Measurements from ENCODE around the gene EHD1. TPM values are rescaled to one million over a fixed set of nuclear protein-coding genes. Genes with fewer than 3 reads are reported as not detected.

The EHD1 gene
- total RNA-seq, 1 donor from 2014 or later = 133 TPM

DNA sequence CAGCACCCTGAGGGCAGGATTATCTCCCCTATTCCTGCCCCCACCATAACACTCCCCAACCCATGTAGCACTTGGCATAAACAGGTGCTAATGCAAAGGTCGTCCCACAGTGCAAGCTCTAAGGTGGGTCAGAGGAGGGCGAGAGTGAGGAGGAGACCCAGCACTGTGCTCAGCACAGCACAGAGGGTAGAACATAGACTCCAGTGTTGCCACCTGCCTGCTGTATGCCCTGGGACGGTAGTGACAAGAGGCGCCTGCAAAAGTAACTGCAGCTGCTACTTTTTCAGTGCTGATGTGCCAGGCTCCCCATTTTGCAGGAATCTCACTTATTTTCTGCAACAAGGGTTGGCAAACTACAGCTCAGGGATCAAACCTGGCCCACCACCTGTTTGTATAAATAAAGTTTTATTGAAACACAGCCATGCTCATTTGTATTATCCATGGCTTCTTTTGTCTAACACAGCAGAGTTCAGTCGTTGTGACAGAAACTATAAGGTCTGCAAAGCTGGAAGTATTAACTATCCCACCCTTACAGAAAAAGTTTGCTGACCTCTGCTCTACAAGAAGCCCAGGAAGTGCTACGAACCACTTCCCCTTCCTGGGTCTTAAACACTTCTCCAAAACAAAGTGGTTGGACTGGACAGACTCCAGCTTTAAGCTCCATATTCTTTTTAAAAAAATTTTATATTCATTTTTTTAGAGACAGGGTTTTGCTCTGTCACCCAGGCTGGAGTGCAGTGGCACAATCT lies 17.0 kb downstream of the EHD1 start:
- intact Hi-C loops (cut with micrococcal nuclease) = no loop called here

DNA sequence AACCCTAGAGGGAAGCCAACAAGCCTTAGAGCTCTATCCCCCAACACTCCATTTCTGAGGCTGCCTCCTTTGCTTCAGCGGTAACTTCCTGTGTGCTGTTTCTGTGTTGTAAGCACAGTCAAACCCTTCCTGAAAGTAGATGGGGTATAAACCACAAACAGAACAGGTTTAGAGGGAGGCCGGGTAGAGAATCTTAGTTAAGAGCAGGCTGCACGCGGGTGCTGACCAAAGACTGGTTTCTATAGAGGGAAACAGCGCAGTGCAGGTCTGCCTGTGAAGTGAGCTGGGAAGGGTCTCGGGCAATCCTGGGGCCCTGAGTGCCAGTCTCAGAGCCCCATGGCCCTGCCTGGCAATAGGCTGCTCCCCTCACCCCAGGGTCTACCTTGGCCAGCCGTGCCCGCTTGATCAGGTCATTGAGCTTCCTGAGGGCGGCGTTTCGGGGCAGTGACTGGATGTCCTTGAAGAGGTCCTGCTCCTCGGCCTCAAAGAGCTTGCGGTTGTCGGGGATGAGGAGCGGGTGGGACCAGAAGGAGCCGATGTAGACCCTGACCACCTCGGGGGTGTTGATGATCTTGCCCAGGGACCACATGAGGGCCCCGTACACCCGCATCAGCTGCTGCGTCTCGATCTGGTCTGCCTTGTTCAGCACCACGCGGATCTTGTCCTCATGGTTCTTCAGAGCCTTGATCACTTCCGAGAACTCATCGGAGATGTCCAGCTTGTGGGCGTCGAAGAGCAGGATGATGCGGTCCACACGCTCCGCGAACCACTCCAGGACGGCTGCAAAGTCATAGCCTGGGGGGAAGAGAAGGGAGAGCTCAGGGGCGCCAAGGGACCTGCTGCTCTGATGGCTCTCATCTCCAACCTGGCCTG lies 18.6 kb downstream of the EHD1 start:
- intact Hi-C loops (cut with micrococcal nuclease) = loop anchor here (1.0 kb wide), 6 partner anchors 8 to 225 kb away; partner anchors contain the start of genes ATG2A, CDCA5, EHD1 and ZFPL1

DNA sequence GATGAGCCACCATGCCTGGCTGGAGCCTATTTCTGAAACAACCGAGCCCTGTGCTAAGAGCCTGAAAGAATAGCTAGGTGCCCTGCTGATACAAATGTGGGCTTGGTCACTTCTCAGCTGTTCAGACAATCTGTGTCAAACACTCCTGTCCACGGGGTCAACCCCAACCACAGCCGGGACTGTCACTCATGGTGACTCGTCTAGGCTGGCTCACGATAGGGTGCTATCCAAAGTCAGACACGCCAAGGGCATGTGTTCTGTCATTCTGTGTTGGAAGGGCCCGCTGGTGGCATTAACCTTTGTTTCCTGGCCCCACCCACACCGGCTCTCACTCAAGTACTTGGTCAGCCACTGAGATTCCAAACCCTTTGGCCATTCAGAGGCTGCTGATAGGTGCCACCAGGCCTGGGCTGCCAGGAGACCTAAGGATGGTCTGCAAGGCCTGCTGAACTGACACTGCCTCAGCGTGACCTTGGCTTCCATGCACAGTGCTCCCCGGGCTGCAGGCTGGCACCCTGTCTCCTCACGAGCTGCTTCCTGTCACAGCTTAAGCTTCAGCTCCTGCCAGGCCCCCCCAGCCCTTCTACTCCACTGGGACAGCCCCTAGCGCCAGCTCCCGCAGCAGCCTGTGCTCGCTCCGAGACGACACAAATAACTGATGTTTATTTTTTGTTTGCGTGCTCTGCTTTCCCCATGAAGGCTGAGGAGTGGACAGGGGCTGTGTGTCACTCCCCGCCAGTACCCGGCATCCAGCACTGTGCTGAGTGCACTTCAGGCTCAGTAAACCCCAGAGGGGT lies 19.8 kb downstream of the EHD1 start:
- intact Hi-C loops (cut with micrococcal nuclease) = loop anchor here (1.0 kb wide), 6 partner anchors 7 to 226 kb away; partner anchors contain the start of genes ATG2A, CDCA5, EHD1 and ZFPL1

DNA sequence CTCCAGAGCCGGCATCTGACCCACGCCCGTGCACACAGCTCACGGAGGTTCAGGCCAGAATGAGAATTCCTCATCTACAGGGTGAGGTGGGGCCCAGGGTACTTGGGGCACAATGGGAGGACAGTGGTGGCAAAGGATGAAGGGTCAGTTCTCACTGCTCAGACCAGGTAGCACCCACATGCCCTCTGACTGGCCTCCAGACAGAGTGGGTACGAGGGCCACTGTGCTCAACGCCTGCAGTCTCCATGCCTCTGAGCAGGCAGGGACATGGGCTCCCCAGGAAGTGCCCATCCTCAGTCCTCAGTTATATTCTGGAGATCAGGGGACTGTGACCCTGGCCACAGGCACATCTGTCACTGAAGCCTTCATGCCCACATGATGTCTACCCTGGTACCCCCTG lies 20.9 kb downstream of the EHD1 start:
- intact Hi-C loops (cut with micrococcal nuclease) = no loop called here

DNA sequence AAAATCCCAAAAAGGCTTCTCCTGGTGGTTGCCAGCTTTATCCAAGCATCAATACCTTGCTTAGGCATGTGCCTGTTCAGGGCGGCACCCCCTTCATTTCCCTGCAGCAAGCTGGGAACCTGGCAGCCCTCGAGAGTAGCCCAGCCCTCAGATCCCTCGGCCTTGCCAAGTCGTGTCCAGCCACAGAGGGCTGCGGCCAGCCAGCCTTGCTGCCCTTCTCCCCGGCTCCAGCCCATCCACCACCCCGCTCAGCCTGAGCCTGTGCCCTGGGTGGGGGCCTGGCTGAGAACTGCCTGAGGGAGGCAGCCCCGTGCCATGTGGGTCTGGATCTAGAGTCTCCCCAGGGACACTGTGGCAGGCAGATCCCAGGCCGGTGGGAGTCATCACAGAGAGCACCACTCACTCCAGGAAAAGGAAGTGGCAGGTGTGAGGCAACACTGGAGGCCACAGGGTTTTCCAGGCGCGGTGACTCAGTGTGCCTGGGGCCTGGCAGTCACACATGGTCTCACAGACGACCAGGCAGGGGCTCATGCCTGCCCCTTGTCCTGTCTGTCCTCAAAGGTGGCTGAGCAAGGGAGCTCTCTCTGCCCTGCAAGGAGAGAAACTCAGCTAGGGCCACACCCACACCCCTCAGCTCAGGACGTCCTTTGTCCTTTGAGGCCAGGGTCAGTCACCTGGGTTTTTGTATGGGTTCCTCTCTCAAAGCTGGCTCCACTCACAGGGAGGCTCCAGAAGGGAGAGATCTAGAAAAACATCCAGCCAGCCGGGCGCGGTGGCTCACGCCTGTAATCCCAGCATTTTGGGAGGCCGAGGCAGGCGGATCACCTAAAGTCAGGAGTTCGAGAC lies 21.8 kb downstream of the EHD1 start:
- intact Hi-C loops (cut with micrococcal nuclease) = no loop called here

DNA sequence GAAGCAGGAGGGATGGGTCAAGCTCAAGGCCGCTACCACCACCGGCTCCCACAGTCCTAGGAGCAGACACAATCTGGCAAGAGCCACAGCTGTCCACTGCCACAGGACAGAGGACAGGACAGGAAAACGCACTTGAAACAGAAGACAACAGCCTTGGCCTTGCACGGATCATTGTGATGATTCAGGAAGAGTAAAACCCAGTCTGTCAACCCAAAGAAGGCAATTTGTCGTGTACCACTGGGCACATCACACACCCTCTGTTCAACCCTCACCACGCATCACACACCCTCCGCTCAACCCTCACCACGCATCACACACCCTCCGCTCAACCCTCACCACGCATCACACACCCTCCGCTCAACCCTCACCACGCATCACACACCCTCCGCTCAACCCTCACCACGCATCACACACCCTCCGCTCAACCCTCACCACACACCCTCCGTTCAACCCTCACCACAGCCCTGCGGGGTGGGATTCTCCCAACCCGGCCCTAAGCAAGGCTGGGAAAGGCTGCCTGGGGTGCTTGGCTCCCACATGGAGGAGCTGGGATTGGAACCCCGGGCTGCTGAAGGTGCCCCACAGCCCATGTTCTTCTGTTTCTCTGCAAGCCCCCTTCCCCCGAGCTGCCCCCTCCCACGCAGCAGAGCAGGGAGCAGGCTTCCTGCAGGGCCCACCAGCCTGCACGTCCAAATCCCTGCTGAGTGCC lies 22.7 kb downstream of the EHD1 start:
- intact Hi-C loops (cut with micrococcal nuclease) = no loop called here

DNA sequence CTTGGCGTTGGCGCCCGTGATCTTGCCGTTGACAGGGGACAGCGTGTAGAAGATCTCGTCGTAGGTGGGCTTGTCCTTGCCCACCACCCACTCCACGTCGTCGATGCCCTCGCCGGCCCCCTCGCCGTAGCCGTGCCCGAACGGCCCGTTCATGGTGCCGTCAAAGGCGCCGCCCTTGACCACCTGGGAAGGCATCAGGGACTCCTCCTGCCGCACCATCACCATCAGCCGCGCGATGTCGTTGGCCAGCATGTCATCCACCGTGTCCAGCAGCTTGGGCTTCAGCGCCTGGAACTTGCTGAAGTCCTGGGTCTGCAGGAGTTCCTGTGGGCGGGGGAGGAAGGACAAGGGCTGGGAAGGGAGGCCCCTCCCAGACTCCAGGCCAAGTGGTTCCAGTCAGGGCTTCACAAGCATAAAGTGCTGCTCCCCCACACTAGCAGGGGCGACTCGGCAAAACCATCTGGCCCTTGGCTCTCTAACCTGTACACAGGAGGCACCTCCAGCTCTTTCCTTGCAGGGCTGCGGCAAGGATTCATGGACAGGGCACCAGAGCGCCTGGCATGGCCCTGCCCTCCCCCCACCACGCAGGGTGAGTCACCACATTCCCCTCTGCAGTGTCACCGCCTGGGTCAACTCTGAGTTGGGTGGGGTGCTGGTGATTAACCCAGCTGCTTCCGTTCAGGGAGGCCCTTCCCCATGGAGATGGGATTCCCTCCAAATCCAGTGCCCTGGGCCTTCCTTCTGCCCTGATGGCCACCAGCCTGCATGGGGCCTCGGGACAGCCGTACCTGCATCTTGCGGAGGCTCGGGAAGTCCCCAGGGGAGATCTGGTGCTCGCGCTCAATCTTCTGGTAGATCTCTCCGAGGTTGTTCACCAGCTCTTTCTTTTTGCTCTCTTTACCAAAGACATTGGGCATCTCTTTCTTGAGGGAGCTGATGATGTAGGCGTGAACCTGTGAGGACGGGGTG lies 23.6 kb downstream of the EHD1 start:
- intact Hi-C loops (cut with micrococcal nuclease) = no loop called here

DNA sequence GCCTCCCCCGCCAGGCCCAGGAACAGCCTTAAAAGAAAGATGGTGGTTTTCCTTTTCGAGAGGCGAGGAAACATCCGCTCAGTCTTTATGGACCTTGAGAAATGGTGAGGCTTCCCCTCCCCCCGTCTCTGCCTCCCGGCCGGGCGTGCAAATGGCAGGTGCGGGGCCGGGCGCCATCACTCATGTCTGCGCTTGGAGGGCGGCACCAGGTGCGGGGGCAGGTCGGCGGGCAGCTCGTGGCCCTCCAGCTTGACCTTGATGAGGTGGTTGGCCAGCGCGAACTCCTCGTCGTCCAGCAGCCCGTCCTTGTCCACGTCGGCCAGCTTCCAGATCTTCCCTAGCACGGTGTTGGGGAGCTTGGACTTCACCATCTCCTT lies 24.3 kb downstream of the EHD1 start:
- intact Hi-C loops (cut with micrococcal nuclease) = no loop called here

DNA sequence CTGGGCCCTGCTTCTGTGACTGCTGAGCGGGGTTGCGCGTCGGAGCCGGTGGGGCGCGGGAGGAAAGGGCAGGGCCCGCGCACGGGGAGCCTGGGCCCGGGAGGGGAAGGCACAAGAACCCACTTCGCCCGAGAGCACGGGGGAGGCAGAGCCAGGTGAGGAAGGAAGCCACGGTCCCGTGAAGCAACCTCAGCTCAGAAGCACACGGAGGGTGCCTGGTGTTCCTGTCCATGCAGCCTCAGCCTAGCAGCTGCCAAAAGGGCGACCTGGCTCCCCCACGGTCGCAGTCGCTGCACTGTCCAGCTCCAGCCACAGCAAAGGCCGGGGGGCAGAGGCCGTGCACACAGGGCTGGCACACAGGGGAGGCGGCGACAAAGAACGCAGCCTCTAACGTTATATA lies 24.7 kb downstream of the EHD1 start:
- intact Hi-C loops (cut with micrococcal nuclease) = no loop called here

DNA sequence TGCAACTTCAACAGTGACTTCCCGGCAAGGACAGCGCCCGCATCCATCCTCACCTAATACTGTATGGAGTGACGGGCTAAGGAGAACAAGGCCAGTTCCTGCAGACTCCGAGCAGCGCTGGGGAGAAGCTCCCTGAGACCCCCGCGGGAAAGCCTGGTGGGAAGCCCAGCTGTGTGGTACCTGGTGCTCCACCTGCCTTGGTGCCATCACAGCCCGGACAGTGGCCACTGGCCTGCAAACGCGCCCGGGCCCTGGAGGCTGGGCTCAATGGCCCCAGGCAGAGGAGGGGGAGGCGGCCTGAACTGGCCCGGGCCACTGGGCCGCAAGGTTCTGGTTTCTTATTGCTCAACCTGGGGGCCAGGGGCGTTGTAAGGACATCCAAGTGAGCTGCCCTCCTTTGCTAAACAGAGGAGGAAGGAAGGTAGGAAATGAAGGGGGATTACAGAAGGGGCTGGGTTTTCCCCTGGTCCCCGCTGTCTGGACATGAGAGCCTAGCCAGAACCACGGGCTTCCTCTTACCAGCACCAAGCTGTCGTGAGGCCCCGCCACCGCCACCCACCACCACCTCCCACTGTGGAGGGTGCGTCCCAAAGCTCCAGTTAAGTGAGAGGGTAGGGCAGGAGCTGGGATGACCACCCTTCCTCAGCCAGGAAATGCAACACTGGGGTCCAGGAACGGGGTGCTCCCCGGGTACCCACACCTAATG lies 25.5 kb downstream of the EHD1 start:
- intact Hi-C loops (cut with micrococcal nuclease) = no loop called here

DNA sequence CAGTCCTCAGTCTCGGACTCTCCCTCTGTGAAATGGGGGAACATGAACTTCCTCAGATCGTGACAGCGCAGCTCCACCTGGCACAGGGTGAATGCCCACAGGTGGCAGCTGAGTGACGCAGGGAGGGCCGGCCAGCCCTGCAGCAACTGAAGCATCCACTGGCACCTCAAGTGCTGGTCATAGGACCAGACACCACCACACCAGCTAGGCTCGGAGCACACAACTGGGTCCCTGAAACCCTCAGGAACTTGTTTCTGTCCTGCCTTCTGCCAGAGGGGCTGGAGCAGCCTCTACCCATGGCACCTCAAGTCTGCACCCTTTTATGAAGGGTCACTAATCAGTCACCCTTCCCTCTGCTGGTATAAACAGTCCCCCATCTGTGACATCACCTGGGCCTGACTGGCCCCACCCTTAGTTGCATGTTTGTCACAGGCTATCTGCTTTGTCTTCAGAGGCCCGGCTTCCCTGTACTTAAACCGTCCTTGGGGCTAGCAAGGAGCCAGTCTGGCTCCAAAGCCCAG lies 26.5 kb downstream of the EHD1 start:
- intact Hi-C loops (cut with micrococcal nuclease) = loop anchor here (1.0 to 2.0 kb wide), 3 partner anchors 7 to 33 kb away; no protein-coding TSS in a partner anchor

DNA sequence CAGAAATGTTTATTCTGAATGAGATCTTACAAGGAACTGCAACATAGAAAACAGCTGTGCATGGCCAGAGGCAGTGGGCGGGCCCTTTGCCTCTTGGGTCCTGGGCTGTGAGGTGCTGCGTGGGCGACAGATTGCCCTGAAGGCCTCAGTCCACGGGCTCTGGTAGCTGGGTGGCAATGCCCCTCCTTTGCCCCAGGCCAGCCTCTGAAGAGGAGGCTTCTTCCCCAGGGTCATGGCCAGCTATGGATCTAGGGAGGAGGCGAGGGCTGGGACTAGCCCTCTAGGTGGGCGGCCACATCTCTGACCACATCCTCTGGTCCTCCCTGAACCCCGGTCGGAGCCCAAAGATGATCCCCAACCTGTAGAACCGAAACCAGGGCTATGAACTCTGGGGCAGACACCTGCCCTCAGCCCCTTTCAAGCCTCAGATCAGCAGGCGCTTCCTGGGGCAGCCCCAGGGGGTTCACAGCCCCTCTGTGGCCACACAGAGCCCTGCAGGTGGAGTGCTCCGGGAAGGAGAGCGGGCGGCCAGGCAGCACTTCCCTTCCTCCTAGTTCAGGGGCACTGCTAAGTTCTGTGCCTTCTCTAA lies 27.3 kb downstream of the EHD1 start:
- intact Hi-C loops (cut with micrococcal nuclease) = loop anchor here (1.0 to 2.0 kb wide), 3 partner anchors 8 to 34 kb away; no protein-coding TSS in a partner anchor

DNA sequence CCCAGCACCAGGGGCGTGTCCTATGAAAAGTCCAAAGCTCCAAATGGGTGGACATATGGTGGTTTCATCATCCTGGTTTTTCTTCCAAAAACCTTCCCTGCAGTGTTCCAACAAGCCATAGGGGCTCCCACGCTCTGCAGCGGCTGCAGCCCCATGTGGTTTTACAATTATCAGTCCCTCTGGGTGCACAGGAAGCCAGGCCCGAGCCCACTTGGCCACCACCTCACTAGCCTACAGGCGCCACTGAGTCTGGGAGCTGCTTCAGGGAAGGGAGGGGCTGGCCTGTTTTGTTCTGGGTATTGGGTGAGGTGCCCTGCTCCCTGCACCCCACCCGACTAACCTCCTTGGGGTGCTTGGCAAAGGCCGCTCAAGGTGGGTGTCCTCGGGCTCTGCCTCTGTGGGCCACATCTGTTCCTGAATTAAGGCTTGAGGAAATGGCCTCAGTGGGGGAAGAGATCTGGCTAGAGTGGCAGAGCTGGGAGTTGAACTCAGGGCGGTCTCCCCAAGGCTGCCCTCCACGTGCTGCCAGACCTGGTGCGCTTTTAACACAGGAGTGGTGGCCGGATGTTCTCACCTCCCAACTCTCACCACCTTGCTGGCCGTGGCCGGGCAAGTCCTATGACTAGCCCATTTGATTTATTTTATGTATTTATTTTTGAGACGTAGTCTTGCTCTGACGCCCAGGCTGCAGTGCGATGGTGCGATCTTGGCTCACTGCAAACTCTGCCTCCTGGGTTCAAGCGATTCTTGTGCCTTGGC lies 28.6 kb downstream of the EHD1 start:
- intact Hi-C loops (cut with micrococcal nuclease) = loop anchor here (2.0 to 5.0 kb wide), 2 partner anchors 15 to 62 kb away; no protein-coding TSS in a partner anchor

DNA sequence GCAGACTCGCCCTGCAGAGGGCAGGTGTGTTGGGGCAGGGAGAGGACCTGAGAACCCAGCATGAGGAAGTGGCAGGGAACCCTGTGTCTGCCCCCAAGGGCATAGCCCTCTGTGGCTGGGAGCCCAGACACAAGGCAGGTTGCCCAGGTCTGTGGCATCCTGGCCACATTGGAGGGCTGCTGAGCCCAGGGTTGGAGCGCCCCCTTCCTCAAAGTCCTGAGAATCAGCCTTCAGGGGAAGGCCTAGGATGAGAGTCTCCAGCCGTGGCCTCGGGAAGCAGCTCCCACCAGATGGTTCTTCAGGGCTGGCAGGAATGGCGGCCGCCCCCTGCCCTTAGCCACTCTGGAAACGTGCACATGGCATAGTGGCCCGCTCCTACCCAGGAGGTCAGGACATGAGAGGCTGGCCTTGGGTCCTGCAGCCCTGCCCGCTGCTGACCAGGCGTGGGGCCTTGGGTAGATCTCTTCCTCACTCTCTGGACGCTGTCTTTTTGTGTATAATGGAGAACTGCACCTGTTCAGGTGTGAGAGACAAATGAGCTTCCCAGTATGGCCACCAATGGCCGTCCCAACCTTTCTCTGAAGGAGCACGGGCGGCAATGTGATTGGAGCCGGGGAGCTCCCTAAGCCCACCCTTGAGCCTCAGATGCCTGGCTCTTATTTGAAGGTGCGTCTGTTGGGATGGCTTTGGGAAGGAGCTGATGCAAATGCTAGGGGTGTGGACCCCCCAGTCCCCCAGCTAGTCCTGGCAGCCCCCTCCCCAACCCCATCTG lies 29.4 kb downstream of the EHD1 start:
- intact Hi-C loops (cut with micrococcal nuclease) = loop anchor here (5.0 kb wide), 1 partner anchor 62 kb away; no protein-coding TSS in a partner anchor

DNA sequence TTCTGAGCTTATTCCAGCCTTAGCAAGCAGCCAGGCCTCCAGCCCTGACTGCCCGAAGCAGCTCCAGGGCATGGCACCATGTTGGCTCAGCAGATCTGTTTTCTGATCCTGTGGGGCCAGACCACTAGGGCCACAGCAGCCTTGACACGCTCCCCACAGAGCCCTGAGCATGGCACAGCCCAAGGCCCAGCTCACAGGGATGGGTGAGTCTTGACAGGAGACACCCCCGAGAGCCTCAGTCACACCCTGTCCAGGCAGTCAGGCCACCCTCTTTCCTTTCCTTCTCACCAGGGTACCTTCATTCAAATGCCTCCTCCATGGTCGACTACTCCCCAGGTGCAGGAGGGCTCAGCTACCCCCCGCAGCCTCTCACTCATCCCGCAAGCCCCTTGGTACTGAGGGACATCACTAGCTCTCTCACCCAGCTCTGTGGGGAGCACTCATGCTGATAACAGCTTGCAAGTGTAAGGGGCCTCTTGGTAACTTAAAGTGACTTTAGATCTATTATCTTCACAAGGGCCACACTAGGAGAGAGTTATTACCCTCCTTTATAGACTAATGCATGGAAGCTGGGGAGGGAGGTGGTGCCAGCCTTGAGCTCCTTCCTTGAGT lies 30.1 kb downstream of the EHD1 start:
- intact Hi-C loops (cut with micrococcal nuclease) = loop anchor here (5.0 kb wide), 1 partner anchor 61 kb away; no protein-coding TSS in a partner anchor

All from T-helper 1 cell treated with Interleukin-12 subunit alpha and Interleukin-12 subunit beta and Interleukin-4 antibody, amounts not matched to agents 30 ng/mL and 1 ng/mL, for 36 hours (primary cell).